Rectal smooth muscle tissue (tissue), 1 donor: ENCODE measurements around the gene ZSWIM8.

ENCODE experiments used
- H3K27ac ChIP-seq: one replicate; pipeline ENCODE4 v1.7.0; 2013; ENCODE audit warnings: low read depth, low read length, inconsistent platforms
- H3K27me3 ChIP-seq: one replicate; pipeline ENCODE4 v1.7.0; 2013; ENCODE audit warnings: low read length; ENCODE audit not compliant: control insufficient read depth, insufficient read depth
- H3K36me3 ChIP-seq: one replicate; pipeline ENCODE4 v1.7.0; 2013; ENCODE audit warnings: low read length; ENCODE audit not compliant: control insufficient read depth, insufficient read depth
- H3K4me1 ChIP-seq: one replicate; pipeline ENCODE4 v1.7.0; 2013; ENCODE audit warnings: low read length; ENCODE audit not compliant: control insufficient read depth, insufficient read depth
- H3K4me3 ChIP-seq: one replicate; pipeline ENCODE4 v1.7.0; 2013; ENCODE audit warnings: low read length
- H3K9ac ChIP-seq: one replicate; pipeline ENCODE4 v1.7.0; 2013; ENCODE audit warnings: low read length

Gene ZSWIM8

DNA sequence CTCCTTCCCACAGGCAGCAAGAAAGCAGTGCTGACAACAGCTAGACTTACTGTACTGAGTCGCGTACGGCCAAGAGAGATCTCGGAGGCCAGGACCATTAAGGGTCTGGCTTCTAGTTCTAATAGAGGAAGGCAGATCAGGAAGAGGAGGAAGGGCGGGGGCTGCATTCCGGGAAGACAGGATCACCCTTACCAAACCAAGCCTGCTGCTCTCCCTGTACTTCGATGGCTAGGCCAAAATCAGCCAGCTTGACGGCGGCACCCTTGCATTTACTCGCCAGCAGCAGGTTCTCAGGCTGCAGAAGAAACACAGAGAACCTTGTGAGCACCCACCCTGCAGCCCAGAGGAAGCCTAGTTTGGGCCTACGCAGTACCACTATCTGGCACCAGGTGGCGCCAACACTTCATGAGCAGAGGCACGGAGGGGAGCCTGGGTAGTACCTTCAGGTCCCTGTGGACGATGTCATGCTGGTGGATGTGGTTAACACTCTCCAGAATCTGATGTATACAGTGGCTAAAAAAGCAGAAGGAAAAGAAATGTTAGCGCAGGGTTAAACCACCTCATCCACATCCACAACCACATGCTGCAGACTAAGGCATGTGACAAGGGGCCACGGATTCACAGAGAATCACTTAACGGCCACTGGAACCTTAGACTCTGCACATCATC, 63.5 kb downstream of the ZSWIM8 start:
- Histone ChIP-seq H3K4me3 (no peak overlapping the region), H3K36me3 (peaks cover 43% of the 10 kb centered on the region), H3K9ac (no peak overlapping the region), H3K4me1 (peaks cover 41% of the 10 kb centered on the region), H3K27me3 (no peaks in the 10 kb centered on the region), H3K27ac (peak overlapping the region; percentile 97)

DNA sequence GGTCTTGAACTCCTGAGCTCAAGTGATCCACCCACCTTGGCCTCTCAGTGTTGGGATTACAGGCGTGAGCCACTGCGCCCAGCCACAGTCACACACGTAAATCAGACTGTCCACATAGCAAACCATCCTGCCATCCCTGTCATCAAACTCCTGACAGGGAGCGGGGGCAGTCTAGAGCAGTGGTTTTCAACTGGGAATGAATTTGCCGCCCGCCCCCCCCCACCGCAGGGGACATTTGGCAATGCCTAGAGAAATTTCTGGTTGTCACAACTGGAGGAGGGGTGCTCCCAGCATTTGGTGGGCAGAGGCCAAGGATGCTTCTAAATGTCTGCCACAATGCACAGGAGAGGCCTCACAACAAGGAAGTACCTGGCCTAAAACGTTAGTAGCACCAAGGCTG, 64.8 kb downstream of the ZSWIM8 start:
- peak overlapping the region; percentile 17 for H3K4me3 ChIP-seq
- H3K9ac ChIP-seq = no peak overlapping the region
- peaks cover 52% of the 10 kb centered on the region for H3K4me1 ChIP-seq
- peaks cover 43% of the 10 kb centered on the region for H3K36me3 ChIP-seq
- no peaks in the 10 kb centered on the region for H3K27me3 ChIP-seq
- H3K27ac ChIP-seq = peak overlapping the region; percentile 97

- Histone ChIP-seq H3K36me3 (peaks cover 43% of the 10 kb centered on the region), H3K27ac (peak overlapping the region; percentile 97), H3K27me3 (no peaks in the 10 kb centered on the region), H3K4me1 (peaks cover 53% of the 10 kb centered on the region), H3K9ac (no peak overlapping the region), H3K4me3 (no peak overlapping the region)
These were observed 65.6 kb downstream of the ZSWIM8 start for GRCh38 chr10:73850863-73851461.
